PC-9 (cell line): ENCODE results near the gene TNIK.

Experiments
- CTCF ChIP-seq: fragments of 200-600 bp; sonication (generic); conservative IDR thresholded peaks from 2 replicates; pipeline ENCODE4 v1.6.1; 2017; ENCODE audit warnings: mixed run types, antibody characterized with exemption, mild to moderate bottlenecking, moderate library complexity
- EZH2 ChIP-seq: fragments of 200-600 bp; sonication (generic); IDR thresholded peaks from 2 replicates; pipeline ENCODE4 v1.8.0; 2017; ENCODE audit warnings: antibody characterized with exemption, low read depth

GRCh38 chr3:171229173-171229572 lies 231.0 kb downstream of the TNIK start:
- no peak for TF ChIP-seq CTCF
- no peak for TF ChIP-seq EZH2
